A673 (cell line): ENCODE measurements around the gene RBMS2.

Experiments used
- EZH2 ChIP-seq: fragments of 200-600 bp; sonication (generic); IDR thresholded peaks from 2 replicates; pipeline ENCODE4 v1.6.1; 2017; ENCODE audit warnings: borderline replicate concordance, low read depth, mild to moderate bottlenecking, mixed read lengths, antibody characterized with exemption, low read length; ENCODE audit not compliant: poor library complexity, severe bottlenecking
- TF ChIP-seq, protein P1 (sequence below): fragments of 300-800, 200-600 bp; sonication (generic); conservative IDR thresholded peaks from 2 replicates; pipeline ENCODE4 v1.5.1; 2017; ENCODE audit warnings: low read depth, mild to moderate bottlenecking, antibody characterized with exemption, low read length, moderate library complexity, mixed read lengths

- TF ChIP-seq EZH2: no peak
- TF ChIP-seq, protein P1, sequence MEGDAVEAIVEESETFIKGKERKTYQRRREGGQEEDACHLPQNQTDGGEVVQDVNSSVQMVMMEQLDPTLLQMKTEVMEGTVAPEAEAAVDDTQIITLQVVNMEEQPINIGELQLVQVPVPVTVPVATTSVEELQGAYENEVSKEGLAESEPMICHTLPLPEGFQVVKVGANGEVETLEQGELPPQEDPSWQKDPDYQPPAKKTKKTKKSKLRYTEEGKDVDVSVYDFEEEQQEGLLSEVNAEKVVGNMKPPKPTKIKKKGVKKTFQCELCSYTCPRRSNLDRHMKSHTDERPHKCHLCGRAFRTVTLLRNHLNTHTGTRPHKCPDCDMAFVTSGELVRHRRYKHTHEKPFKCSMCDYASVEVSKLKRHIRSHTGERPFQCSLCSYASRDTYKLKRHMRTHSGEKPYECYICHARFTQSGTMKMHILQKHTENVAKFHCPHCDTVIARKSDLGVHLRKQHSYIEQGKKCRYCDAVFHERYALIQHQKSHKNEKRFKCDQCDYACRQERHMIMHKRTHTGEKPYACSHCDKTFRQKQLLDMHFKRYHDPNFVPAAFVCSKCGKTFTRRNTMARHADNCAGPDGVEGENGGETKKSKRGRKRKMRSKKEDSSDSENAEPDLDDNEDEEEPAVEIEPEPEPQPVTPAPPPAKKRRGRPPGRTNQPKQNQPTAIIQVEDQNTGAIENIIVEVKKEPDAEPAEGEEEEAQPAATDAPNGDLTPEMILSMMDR: no peak
Measured at GRCh38 chr12:56641219-56641618, 119.6 kb downstream of the RBMS2 start.
